RPMI7951 (cell line): ENCODE measurements around the gene TOM1L1. TPM values are rescaled to one million over a fixed set of nuclear protein-coding genes. Genes with fewer than 3 reads are reported as not detected.
A peak's percentile ranks its signal among the peaks of the same experiment; 100 is the strongest.

Experiments
- DNase-seq: peaks from one replicate; pipeline ENCODE4 v3.0.0-alpha.2; 2012; ENCODE audit warnings: low read depth
- total RNA-seq: library from RNA; depleted of rRNA; stranded (reverse); fragments of >200 nt; shearing (Covaris generic); gene quantifications from 2 replicates; pipeline ENCODE4 v1.2.3, GENCODE V29; 2014

The TOM1L1 gene
- total RNA-seq, 1 experiment from 2014 or later: 42.2 TPM

DNA sequence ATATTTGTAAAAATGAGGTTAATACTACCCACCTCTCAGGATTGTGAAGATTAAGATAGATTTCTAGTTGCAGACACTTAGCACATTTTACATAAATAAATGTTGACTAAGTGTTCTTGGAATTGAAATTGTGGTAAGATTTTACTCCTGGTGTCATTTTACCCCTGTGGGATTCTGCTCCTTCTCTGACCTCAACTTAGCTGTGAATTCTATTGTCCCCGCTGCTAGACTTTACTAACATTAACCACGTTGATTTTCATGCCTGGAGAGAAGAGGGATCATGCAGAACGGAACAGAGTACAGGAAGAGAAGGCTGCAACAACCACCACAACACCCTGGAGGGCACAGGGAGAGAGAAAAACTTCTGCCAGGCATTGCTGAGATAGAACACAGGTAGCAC is 2.1 kb upstream of the TOM1L1 start:
- no peak for DNase-seq

DNA sequence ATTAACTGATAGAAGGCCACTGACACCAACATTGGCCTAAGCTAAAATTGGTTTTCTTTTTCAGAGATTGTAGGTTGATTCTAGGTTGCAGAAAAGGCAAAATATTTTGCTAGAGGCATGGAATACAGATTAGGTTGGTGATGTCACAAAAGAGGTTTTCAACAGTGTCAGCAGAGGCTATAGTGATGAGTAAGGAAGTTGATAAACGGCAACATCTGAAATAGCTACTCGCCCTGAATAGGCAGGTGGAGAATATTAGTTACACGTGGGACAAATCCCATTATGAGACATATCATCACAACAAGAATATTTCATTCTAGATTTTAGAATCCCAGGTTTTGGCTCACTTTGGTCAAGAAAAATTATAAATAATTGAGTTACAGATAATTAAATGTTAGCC is 1.5 kb upstream of the TOM1L1 start:
- DNase-seq: no peak

DNA sequence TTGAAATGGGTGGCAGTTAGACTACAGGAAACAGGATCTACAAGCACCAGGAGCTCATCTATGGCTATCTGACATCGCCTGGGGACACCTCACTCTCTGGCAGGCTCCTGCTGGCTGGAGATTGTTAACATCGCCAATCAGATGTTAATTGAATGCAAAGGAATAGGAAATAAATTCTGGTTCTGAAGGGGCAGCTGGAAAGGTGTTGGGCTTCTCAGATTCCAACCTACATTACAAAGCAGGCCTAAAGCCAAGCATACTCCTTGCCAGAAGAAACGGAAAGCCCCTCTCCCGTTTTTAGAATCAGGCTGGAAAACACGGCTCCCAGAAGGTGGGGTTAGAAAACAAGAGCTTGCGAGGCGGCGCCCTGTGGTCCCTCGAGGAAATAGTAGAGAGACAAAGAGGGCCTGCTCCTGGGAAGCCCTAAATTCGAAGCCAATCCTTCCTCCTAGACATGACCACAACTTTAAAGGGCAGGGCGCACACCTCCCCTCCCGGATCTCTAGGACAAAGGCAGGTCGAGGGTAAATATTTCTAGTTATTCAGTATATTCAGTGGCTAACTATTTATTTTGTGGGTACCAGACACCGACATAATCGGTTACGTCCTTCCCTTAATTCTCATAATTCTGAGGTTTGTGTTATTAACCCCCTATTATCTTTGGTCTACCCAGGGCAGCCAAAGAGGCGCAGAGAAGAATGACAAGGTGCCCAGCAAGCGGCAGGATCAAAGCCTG is 763 bp upstream of the TOM1L1 start:
- peak; percentile 23 for DNase-seq

DNA sequence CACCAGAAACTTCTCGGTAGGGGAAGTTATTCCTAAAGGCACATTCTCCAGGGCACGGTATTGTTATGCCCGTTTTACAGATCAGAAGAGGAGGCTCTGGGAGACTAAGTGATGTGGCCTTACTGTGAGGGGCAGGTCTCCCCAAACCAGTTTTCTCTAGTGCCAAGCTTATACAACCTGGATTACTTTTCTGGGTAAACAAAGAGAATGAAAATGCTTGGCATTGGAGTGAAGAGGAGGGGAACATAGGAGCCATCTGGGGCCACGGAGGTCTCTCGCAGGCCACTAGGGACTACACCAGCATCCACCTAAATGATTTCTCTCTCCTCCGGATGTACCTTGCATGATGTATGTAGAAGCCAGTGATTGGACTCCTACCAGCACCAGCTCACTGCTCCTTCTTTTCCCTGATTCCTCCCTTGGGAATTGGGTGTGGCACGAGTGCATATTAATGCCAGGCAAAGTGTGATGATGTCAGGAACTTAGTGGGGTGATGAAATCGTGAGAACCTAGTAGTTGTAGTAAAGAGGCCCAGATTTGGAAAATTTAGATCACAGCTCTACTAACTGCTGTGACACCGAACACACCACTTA is 674 bp downstream of the TOM1L1 start:
- DNase-seq: peak; percentile 40

DNA sequence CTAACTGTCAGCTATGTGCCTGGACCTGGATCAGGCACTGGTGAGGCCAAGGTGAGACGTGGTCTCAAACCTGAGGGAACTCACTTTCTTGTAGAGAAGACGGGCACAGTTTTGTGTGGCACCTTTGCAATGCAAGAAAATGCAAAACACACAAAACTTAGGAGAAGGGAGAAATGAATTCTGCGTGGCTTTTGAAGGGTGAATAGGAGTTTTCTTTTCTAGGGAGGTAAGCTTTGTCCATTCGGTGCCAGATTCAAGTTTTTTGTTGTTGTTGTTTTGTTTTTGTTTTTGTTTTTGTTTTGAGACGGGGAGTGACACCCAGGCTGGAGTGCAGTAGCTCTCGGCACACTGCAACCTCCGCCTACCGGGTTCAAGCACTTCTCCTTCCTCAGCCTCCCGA is 1.4 kb downstream of the TOM1L1 start:
- no peak for DNase-seq

DNA sequence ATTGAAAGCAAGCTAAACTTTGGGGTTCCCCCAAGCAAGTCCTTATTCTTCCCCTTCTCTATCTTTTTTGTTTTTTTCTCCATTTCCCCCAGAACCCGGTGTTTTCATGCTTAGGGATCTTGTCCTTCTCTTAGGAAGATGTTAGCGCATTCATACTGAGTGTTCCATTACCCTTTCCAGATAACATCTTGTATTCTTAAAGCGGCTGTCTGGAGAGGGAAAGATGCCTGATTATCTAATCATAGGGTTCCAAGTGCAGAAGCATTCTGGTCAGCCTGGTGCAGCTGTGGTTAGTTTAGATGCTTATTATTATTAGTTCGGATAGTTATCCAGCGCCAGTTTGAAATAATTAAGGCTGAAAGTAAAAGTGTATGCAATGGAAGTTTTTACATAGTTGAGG is 2.0 kb downstream of the TOM1L1 start:
- DNase-seq: no peak

DNA sequence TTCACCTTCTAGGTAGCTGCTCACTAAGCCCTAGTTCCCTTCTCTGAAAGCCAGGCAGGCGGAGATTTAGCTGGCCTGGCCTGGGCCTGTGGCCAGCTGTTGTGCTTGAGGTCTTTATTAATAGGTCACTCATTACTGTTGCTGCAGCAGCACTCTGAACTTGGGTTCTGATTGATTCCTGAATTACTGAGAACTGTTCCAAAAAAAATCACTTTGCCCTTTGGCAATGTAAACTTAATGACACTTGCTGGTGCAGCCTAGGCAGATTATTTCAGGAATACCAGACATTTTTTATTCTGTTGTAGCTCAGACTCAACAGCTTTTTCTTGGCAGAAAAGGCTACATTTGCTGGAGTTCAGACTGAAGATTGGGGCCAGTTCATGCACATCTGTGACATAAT is 2.7 kb downstream of the TOM1L1 start:
- no peak for DNase-seq

DNA sequence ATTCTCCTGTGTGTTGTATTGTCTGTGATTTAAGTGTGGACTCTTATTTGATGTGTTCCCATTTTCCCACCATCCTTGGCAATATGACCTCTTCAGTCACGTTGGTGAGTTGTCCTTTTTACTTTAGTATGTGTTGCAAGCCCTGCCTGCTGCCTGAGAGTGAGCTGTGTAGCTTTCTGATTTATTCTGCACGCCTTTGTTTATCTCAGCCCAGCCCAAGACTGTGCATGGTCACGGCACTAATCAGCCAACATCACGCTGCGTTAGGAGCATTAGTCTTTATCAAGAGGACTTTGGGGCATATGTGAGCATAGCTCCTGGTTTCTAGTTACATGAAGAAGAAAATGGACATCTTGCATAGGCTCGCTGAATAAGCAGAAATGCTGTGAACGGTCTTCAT is 6.0 kb downstream of the TOM1L1 start:
- no peak for DNase-seq

DNA sequence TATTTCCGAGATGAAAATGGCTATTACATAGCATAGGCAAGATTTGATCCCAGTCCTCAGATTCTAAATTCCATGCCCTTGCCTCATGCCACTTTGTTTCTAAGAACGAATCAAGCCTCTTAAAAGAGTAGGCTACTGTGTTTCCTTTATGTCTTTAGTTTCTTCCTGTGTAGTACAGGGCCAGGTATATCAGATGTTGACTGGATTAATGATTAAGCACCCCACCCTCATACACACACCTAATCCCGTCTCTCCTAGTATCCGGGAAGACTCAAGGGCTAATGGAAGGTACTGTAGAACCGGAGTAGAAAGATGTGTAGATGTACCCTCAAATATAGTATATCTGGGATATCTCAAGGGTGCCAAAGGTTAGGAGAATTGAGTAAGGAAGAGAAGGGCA is 6.7 kb downstream of the TOM1L1 start:
- no peak for DNase-seq

DNA sequence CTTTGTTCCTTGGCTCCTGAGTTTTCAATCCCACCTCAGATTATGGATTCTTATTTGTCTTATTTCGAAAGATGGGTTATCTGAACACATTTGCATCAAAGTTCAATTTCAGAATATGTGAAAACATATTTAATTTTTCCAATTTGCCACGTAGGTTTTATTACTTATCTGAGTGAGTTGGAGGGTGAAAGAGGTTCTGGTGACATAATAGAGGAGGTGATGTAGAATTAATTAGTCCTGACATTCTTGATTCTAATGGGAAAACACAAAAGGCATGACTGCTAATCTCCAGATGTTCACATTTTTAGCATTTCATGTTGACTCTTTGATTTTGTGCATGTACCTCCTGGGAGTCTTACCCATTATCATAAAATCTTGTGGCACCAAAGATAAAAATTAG is 9.1 kb downstream of the TOM1L1 start:
- DNase-seq: no peak

DNA sequence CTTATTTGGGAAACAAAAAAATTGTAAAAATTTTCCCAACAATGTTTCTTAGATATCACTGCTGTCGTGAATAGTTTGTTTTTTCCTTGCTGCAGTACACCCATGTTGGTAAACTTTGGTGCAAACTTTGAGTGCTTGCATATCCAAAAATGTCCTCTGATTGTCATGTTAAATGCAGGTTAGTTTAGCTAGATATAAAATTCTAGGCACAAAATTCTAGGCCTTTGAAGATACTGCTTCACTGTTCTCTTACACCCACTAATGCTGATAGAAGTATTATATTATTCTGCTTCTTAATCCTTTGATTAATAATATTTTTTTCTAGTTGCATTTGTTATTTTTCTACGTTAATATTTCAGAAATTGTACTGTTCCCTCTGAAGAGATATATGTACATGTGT is 16.1 kb downstream of the TOM1L1 start:
- no peak for DNase-seq

DNA sequence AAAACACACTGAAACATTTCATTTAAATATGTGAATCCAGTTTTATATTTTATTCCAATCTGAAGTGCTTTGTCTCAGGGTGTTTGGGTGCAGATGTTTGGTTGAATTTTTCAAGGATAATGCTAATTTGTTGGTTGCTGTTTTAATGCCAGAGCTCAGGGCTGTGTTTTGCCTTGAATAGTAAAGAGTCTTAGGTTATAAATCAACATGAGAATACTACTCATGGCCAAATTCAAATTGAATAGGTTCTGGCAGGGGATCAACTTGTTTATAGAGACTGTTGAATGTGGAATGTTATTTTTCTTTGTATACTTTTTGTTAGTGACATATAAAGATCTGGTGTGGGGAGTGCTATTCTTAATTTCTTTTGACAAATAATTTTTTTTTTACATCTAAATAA is 18.8 kb downstream of the TOM1L1 start:
- DNase-seq: no peak

DNA sequence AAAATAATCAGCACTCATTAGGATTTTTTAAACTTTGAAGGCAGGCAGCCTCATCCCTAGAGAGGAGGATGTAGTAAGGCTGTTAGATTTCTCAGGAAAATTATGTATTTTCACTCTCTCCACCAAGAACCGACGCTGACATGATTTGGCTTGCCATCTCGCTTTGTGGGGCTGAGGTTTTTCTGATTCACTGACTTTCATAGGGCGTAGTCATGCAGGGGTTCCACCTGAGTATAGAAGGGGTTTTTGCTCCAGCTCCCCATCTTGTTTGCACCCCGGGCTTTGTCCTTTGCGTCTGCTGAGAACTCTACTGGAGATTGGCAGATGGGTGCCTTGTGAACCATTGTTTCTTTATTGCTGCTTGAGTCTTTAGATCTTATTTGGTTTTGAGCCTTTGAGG is 20.2 kb downstream of the TOM1L1 start:
- DNase-seq: no peak

DNA sequence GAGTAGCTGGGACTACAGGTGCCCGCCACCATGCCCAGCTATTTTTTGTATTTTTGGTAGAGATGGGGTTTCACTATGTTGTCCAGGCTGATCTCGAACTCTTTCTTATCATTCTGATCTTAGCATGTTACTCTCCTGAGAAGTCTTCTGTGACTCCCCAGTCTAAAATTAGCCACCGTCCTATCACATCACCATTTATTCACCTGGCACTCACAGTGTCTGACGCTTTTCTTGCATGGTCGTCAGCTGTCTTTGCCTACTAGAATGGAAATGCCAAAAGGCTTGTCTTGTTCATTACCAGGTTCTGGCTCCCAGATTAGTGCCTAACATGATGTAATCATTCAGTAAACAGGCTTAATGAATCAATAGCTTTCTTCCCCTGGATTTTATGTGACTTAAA is 23.8 kb downstream of the TOM1L1 start:
- DNase-seq: no peak

DNA sequence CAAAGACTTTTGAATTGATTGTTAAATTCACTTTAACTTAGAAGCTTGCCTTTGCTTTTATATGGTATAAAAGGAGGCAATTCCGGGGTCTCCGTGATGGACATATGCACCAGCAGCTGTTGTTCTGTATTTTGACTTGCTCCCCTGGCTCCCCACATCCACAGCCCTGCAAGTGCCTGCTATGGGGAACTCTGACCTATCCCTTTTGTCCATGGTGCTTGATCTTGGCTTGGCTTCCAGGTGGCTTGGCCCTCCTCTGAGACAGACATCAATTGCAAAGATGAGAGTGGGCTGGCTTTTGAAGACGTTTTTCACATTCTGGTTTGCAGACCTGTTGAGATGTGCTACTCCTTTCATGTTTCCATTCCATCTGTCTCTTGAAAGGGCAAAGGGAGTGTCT is 26.9 kb downstream of the TOM1L1 start:
- no peak for DNase-seq

DNA sequence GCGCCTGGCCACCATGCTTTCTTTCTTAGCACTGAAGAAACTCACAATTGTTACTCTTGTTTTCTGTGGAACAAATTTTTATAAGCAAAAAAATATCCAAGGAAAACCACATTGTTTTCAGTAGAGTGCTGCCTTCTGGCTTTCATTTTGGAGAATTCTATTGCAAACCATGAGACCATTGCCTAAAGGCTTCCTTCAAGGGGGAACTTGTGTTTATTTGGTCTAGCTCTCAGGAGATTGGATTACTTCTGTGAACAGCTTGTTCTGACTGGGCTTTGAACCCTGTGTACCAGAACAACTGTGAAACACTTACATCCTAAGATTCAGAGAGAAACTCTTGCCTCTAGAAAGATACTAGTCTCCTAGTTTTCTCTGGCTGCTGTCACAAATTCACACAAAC is 32.1 kb downstream of the TOM1L1 start:
- no peak for DNase-seq

DNA sequence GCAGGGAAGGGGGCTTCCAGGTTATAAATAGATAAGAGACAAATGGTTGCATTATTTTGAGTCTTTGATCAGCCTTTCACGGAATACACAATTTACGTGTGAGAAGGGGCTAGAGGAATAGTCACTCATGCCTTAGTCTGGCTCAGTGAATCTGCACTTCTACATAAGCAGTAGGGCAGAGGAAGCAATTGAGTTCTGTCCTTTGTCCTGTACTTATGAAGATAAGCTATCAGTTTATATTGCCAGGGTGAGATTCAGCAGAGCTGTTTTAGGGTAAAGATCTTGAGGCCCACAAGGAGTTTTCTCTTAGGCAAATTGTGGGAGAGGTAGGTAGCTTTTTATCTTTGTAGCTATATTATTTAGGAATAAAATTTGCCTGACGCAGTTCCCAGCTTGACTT is 33.3 kb downstream of the TOM1L1 start:
- DNase-seq: no peak

DNA sequence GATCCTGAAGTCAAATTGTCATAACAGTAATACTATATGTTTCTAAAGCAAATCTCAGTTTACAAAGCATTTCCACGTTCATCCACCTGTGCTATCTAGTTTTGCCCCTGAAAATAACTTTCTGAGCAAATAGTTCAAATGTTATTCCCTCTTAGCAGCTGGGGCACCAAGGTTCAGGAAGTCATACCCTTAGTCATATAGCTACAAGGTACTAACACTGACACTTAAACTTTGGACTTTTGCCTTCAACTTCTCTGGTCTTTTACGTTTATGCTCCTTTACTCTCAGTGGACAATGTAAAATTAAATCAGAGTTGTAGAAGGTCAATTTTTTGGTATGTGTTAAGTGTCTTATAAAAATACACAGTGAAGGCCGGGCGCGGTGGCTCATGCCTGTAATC is 34.8 kb downstream of the TOM1L1 start:
- DNase-seq: no peak

DNA sequence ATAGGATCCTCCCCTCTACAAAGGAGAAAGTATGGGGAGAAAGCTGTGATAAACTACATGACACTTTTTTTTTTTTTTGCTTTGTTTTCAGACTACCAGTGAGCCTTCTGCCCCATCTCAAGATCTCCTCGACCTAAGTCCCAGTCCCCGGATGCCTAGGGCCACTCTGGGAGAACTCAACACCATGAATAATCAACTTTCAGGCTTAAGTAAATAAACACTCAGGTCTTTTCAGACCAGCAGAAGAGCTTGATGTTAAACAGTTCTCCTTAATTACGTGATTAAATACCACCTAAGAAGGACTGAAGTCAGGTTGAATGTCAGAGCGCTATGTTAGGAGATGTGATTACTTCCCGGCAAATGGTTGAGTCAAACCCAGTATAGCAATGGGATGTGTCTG is 36.4 kb downstream of the TOM1L1 start:
- no peak for DNase-seq

DNA sequence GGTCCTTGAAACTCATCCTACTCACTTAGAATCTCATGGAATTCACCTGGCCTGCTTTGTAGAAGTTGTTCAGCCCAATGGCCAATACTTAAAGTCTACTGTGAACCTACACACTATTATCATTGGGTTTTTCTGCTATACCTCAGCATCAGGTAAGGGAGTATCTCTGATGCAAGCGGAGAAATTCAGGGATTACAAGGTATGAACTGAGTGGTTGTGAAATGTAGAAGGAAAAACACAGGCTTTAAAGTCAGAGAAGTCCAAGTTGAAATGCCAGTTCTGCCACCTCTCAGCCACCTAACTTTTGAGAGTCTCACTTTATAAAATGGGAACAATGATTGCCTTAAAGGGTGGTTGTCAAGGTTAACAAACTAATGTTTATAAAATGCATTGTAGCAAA is 36.8 kb downstream of the TOM1L1 start:
- no peak for DNase-seq

DNA sequence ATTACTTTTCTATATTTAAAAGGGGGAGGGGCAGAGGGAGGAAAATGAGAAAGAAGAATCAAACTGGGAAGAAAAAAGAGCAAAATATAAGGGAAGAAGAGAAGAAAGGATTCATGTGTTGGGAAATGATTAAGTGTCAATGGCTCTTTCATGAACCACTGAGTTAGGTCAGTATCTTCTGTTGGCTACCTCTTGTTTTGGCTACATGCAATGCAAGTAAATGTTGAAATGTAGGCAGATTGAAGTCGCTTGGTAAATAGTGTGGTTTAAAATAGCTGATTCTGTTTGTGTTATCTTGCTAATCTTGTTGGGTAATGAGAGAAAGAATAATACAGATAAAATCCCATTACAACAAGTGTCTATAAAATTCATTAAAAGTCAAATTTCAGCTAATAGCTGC is 40.6 kb downstream of the TOM1L1 start:
- DNase-seq: no peak

DNA sequence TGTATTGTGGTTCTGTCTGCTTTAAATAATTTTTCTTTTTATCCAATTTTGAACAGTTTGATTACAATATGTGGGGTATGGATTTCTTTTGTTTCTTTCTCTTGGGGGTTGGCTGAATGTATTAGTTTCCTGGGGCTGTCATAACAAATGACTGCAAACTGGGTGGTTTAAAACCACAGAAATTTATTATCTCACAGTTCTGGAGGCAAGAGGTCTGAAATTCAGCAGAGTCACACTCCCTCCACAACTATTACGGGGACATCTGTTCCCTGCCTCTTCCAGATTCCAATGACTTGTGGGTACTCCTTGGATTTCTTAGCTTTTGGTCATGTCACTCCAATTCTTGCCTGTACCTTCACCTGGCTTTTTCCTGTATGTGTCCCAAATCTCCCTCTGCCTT is 44.1 kb downstream of the TOM1L1 start:
- DNase-seq: peak; percentile 5

DNA sequence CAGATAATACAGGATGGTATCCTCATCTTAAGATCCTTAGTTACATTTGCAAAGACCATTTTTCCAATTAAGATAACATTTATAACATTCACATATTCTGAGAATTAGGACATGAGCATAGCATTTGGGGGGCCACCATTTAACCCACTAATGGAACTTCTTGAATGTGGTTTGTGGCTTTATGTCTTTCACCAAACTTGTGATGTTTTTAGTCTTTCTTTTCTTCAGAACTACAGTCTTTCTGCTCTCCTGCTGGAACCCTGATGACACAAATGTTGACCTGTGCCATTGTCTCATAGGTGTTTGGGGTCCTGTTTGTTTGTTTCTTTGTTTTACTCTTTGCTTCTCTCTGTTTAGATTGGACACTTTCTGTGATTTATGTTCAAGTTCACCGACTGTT is 44.6 kb downstream of the TOM1L1 start:
- DNase-seq: no peak

DNA sequence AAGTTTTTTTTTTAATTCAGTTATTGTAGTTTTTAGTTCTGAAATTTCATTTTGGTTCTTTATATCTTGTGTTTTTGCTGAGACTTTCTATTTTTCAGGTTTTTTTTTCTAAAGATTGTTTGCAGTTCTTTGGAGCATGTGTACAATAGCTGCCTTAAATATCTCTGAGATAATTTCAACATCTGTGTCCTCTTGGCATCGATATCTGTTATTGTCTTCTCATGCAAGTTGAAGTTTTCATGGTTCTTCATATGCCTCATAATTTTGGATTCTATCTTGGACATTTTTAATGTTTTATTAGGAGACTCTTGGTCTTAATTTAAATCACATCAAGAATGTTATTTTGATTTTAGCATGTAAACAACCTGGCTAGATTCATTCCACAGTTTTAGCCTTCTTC is 45.0 kb downstream of the TOM1L1 start:
- no peak for DNase-seq
